HG03571 (cell line): ENCODE data around the gene PTGES3.
"Not testable (repeated sequence)": the region's sequence is repeated elsewhere in the genome, so short reads cannot be mapped to it uniquely, and the experiment has no call there.

Source experiments
- ATAC-seq: cut with Tn5 transposase; IDR thresholded peaks from one replicate; pipeline ENCODE4 v1.9.1; 2021; ENCODE audit not compliant: unreplicated experiment

The PTGES3 gene, protein sequence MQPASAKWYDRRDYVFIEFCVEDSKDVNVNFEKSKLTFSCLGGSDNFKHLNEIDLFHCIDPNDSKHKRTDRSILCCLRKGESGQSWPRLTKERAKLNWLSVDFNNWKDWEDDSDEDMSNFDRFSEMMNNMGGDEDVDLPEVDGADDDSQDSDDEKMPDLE

DNA sequence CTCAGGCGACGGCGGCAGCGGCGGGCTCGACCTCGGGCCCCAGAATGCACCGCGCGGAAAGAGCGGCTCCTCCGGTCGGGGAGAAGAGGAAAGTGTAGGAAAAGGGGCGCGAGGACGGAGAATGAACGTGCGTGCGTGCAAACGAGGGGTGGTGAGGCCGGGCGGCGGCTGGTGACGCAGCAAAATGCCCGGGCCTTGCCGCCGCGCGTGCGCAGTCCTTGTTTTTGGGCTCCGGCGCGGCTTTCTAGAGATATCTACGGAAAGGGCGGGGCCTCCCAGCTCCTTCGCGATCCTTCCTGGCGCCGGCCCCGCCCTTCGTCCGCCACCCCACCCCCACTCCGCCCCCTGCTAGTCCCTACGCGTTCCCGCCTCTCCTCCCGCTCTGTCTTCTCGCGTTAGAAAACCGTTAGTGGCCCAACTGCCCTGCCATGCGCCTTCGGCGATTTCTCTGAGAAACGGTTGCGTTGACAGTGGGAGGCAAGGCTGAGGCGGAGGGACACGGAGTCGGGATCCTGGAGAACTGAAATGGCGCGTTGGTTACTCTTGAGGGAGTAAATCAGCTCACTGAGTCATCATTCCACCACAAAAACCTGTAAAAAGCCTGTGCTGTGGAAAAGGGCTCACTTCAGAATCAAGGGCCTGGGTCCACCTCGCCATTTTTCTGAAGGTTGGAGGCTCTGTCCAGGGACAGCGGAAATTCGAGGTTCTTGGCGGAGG lies at the start of gene PTGES3:
Gene PTGES3 (minus strand): TSS at position 156 of the 717 bp plus-strand sequence. CDS start 285 bp downstream, outside the sequence.
- ATAC-seq: peak; percentile 64

DNA sequence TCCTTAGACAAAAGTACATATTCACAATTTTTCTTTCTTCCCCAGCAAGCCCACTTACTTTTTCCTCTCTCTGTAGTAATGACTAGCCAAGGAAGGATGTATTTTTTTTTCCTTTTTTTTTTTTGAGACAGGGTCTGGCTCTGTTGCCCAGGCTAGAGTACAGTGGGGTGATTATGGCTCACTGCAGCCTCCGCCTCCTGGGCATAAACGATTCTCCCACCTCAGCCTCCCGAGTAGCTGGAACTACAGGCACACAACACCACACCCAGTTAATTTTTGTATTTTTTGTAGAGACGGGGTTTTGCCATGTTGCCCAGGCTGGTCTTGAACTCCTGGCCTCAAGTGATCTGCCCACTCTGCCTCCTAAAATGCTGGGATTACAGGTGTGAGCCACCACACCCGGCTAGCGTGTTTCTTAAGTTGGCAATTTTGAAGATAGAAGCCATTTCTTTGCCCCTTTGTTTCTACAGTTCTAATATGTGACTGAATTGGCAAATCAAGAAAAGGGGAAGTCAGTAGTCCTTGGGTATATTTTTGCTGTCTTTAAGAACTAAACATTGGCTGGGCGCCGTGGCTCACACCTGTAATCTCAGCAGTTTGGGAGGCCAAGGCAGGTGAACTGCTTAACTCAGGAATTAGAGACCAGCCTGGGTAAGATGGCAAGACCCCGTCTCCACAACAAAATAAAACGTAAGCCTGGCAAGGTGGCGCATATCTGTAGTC lies 40.2 kb upstream of the PTGES3 start:
- no peak for ATAC-seq

DNA sequence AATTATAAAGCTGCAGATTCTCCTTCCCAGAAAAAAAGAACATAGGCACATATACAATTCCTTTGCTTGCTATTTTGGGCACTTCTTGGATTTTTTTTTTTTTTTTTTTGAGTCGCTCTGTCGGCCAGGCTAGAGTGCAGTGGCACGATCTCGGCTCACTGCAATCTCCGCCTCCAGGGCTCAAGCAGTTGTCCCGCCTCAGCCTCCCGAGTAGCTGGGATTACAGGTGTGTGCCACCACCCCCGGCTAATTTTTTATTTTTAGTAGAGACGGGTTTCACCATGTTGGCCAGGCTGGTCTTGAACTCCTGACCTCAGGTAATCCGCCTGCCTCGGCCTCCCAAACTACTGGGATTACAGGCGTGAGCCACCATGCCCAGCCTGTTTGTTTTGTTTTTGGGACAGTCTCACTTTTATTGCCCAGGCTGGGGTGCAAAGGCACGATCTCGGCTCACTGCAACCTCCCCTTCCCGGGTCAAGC lies 38.2 kb upstream of the PTGES3 start:
- ATAC-seq: not testable (repeated sequence)

DNA sequence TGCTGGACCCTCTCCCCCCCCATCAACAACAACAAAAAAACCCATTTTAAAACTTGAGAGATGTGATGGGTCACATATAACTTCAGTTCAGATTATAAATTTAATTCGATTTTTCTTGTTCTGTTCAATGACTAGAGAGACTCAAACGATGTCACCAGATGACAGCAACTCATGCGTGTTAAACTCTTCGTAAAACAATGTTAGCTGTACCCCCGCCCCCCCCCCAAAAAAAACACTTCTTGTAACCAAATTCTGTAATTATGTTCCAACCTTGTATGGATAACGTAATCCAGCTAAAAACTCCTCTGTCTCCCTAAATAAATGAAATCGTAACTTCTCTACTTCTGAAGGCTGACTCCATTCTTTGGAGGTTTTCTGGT lies 37.6 kb upstream of the PTGES3 start:
- ATAC-seq: no peak

DNA sequence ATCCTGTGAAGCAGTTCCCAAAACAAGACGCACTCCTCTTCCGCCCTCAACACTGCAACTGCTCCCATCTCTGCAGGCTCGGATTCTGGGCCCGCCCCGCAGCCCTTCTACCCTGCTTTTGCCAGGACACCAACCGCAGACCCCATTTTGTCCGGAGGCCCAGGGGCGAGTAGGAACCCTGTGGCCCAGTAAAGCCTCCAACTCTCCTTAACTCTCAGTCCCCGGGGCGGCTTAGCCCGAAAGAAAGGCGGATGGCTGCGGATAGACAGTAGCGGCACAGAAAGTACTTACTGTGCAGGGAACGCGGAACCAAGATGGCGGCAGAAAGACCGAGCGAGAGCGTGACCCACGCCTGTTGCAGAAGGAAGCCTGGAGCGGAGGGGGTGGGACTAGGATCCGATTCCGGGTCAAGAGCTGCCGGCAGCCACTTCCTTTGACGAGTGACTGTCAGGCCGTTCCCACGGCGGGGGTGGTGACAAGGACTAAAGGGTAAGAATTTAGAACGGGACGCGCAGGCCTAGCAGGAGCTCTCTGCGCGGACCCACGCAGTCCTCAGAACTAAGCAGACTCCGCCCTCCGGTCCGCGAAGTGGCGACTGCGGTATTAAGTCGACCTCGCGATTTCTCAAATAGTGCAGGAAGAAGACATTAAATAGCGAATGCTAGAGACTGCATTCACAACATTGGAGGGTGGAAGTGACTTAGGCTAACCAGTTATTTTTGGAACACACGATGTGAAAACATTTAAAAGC lies 37.1 kb upstream of the PTGES3 start, which contains the start of gene NACA:
Gene NACA (minus strand): TSS at position 328 of the 751 bp plus-strand sequence. CDS start 778 bp downstream, outside the sequence.
- peak; percentile 93 for ATAC-seq

DNA sequence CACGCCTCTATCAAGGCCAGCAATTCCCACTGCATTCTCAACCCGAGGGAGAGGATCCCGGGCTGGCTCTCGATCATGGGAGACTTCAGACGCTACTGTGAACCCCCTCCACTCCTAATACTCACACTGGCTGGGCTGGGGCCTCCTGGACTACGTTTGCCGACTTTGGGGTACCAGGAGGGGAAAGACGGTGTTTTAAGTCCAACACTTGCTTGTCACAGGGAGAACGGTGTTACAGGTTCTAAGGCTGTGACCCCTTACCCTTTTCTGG lies 36.6 kb upstream of the PTGES3 start:
- ATAC-seq: no peak

DNA sequence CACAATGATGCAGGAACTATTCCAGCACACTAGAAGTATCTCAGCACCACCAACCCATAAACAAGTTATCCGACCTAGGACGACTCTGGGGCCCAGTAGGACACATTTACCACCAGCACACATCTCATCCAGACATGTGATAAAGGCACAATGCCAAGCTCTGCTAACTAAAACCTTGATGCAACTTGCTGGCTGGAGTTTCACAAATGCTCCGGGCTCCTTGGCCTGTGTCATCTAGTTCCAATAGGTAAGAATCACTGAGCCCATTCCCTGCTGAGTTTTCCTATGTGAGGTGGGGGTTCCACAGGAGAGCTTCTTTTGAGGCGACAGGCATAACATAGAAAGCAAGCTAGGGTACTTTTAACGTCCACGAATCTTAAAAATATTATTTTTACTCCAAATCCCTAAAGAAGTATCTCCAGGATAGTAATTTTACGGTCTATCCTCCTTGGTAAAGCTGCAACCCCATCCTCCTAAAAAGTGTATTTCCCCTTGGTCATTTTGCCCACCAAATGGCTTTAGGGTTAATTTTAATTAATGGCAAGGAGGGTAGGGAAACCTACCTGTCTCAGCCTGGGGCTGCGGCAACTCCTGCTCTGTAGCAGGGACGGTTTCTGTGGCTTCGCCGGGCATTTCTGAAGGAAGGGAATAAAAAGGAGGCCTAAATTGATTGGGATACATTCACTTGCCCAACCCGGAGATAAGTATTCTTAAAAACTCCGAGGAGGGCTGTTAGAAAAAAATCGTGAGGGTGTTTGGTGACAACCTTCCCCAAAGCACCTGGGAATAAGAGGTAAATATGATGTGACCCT lies 36.0 kb upstream of the PTGES3 start:
- no peak for ATAC-seq

DNA sequence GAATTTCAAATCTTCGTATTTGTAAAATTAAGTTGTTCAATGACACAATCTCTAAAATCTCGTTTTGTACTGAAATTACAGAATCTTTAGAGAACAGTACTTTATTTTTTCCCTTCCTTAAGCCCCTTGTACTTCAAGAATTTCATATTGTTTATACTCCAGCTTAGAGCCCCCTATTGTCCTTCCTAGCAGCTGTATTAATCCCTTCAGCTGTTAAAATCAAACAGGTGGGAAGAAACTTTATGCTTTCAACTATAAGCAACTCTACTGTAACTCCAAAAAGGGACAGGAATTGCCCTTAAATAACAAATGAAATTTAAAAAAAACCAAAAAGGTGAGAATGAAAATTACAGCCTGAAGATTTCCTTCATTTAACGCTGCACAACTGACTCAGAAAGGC lies 35.3 kb upstream of the PTGES3 start:
- ATAC-seq: no peak

DNA sequence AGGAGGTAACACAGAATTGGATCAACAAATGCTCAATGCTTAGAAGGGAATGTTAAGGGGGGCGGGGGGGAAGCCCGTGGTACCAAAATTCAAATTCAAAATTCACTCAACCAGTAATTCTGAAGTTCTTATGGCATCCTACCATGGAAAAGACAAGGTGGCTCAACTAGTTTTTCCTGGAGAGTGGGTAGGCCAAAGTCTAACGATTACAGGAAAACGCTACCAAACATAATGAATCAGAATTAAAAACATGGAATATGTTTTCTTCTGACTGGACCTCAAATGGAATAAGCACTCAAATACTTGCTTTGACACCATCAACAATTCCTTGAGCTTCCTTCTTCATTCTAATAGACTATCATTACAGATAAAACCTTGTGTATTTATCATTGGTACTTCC lies 34.7 kb upstream of the PTGES3 start:
- no peak for ATAC-seq

DNA sequence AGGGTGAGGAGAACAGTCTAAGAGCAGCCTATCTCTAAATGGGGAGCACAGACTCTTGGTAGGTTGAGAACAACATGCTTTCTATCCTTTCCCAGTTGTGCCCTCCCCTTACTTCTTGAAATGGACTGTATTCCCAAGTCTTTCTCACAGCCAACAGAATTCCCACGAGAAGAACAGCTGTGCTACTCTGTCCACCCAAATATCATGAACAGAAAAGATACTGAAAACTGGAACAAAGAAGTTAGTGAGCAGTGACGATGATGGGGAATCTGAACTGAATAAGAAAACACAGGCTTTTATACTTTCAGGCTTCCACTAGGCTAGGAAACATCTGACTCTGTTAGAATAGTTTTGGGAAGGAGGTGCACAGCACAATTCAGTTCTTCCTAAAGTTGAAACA lies 33.6 kb upstream of the PTGES3 start:
- no peak for ATAC-seq

DNA sequence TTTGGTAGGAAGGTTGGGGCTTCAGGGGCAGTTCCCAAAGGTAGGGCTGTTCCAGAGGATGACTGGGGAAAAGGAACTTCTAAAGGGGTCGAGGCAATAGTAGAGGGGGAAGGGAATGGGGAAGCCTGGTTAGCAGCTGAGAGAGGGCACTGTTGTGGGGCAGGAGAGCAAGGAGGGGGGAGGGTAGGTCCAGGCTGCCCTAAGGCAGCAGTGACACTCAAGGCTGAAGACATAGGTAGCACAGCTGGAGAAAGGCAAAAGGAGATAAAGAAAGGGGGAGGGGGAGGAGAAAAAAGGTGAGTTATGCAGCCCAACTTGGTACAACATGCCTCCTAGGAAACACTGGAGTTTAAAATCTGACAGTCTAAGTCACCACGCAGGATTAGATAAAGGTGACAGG lies 33.1 kb upstream of the PTGES3 start:
- ATAC-seq: no peak

DNA sequence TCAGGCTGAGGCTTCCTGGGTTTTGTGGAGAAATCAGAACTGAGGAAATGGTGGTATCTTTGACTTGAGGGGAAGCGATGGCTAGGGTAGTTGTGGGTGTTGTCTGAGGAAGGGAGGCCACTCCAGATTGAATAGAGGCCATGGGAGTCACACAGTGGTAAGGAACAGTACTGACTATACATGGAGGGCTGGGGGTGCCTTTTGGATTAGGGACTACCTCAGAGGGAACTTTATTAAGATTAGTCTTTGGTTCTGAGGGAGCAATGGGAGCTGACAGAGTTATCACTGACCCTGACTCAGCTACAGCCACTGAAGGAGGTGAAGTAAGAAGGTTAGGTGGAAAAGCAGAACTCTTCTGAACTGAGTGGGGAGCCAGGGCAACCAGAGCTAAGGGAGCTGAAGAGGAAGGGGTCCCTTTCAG lies 32.7 kb upstream of the PTGES3 start:
- no peak for ATAC-seq

DNA sequence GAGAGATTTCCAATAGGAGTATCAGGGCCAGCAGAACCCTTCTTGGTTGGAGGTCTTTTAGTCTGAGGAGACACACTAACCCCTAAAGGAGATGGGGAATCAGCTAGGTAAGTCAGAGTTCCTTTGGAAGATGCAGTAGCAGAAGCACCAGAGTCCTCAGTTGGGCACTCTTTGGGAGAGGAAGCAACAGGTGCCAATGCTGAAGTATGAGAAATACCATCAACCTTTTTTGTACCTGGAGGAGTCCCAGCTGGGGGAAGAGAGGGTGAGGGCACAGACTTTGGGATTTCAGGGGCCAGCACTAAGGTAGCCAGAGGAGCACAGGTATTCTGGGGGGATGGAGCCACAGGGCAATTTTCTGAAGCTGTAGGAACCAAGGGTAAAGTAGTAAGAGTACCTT lies 31.0 kb upstream of the PTGES3 start:
- ATAC-seq: no peak

DNA sequence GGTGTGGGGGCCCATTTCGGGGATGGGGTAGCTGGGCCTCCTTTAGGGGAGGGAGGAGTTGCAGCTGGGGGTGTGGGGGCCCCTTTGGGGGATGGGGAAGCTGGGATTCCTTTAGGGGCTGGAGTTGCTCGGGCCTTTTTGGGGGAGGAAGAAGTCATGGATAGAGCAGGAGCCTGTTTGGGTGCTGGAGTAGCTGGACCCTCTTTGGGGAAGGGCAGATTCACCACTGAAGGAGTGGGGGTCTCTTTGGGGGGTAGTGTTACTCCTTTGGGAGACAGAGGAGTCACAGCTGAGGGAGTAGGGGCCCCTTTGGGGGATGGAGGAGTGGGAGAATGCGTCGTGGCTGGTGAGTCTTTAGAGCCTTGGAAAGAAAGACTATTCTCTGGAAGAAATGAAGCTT lies 30.6 kb upstream of the PTGES3 start:
- no peak for ATAC-seq

DNA sequence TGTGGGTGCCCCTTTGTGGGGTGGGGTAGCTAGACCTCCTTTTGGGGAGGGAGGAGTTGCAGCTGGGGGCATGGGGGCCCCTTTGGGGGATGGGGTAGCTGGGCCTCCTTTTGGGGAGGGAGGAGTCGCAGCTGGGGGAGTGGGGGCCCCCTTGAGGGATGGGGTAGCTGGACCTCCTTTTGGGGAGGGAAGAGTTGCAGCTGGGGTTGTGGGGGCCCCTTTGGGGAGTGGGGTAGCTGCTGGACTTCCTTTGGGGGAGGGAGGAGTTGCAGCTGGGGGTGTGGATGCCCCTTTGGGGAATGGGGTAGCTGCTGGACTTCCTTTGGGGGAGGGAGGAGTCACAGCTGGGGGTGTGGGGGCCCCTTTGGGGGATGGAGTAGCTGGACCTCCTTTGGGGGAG lies 30.1 kb upstream of the PTGES3 start:
- ATAC-seq: no peak

DNA sequence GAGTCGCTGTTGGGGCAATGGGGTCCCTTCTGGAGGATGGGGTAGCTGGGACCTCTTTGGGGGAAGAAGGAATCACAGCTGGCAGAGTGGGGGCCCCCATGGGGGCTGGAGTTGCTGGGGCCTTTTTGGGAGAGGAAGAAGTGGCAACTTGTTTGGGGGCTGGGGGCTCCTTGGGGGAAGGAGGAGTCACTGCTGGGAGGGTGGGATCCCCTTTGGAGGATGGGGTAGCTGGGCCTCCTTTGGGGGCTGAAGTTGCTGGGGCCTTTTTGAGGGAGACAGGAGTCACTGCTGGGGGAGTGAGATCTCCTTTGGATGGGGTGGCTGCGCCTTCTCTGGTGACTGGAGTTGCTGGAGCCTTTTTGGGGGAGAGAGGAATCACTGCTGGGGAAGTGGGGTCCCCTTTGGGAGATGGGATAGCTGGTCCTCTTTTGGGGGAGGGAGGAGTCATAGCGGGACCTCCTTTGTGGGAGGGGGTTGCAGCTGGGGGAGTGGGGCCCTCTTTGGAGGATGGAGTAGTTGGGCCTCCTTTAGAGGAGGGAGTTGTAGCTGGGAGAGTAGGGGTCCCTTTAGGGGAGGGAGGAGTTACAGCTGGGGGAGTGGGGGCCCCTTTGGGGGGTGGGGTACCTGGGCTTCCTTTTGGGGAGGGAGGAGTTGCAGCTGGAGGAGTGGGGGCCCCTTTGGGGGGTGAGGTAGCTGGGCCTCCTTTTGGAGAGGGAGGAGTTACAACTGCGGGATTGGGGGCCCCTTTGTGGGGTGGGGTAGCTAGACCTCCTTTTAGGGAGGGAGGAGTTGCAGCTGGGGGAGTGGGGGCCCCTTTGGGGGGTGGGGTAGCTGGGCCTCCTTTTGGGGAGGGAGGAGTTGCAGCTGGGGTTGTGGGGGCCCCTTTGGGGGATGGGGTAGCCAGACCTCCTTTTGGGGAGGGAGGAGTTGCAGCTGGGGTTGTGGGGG lies 29.1 kb upstream of the PTGES3 start:
- no peak for ATAC-seq

DNA sequence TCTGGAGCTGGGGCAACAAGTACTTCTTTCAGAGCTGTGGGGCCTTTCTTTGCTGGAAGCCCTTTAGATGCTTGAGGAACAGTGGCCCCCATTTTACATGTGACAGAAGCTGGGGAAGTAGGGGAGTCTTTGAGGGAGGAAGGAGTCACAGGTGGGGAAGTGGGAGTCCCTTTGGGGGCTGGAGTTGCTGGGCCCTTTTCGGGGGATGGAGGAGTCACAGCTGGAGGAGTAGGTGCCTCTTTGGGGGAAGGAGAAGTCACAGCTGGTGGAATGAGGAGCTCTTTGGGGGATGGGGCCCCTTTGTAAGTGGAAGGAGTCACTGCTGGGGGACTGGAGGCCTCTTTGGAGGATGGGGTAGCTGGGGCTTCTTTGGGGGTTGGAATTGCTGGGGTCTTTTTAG lies 28.4 kb upstream of the PTGES3 start:
- ATAC-seq: no peak

DNA sequence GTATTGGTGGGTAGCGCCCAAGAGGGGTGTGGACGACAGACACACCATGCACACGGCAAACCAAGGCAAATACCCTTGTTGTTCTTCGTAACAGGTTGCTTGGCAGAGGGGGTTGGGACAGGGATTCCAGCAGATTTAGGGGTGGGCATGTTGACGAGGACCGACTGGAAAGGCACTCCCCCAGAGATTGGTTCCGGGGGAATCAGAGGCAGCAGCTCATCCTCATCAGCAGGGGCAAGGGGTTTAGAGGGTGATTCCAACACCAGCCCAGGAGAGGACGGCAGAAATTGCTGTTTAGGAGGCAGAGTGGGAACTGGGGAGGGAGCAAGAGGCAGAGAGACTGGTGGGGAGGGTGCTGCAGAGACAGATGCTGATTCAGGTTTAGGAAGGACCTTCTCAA lies 27.7 kb upstream of the PTGES3 start:
- ATAC-seq: no peak

DNA sequence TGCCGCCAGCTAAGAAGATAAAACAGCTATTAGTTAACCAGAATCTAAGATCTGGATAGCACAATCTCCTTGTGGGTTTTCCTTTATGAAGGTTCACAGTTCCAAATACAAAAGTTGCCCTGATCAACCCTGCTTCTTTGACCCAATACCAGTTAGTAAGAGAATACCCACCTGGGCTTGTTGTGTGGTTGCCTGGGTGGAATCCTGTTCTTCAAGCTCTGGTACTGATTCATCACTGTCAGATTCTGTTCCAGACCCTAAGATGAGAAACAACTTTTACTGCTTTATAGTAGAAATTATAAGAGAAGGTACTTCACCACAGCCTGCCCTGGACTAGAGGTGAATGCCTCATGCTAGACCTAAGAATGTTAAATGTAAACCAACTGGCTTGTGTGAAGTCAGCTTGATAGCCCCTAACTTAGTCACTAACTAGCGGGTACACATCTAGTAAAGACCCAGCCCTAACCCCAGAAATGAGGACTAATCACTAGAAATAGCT lies 26.4 kb upstream of the PTGES3 start:
- ATAC-seq: no peak
